Cerebellar cortex (tissue), 1 donor: ENCODE results near the gene MYO7A.
A peak's percentile ranks its signal among the peaks of the same experiment; 100 is the strongest.

Experiments used
- DNase-seq: peaks from one replicate; pipeline ENCODE4 v3.0.0-alpha.2; 2015; ENCODE audit warnings: low spot score

The MYO7A gene

DNA sequence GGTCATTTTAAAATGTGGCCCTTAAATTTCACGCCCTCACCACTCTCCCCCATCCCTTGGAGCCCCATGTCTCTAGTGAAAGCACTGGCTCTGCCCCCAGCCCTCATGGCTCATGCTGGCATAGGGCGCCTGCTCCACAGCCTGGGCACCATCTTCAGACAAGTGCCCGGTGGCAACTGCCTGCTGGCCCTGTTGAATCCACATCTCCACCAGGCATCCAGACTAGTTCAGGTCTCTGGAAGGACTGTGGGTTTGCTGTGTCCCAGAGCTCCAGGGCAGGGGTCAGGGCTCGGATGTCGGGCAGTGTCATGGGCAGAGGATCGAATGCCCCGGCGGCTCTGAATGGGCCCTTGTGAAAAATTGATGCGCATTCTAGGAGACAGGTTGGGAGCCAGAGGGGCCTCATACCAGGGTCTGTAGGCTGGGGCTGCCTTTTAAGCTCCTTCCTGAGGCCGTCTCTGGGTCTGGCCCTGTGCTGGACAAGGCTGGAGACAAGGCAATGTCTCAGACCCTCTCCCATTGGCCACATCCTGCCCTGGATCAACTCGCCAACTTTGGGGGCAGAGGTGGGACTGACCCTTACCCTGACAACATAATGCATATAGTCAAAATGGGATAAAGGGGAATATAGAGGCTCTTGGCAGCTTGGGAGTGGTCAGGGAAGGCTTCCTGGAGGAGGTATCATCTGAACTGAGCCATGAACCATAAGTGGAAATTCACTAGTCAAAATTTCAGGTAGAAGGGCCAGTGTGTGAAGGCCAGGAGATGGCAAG is 1.2 kb downstream of the MYO7A start:
- DNase-seq = no peak

DNA sequence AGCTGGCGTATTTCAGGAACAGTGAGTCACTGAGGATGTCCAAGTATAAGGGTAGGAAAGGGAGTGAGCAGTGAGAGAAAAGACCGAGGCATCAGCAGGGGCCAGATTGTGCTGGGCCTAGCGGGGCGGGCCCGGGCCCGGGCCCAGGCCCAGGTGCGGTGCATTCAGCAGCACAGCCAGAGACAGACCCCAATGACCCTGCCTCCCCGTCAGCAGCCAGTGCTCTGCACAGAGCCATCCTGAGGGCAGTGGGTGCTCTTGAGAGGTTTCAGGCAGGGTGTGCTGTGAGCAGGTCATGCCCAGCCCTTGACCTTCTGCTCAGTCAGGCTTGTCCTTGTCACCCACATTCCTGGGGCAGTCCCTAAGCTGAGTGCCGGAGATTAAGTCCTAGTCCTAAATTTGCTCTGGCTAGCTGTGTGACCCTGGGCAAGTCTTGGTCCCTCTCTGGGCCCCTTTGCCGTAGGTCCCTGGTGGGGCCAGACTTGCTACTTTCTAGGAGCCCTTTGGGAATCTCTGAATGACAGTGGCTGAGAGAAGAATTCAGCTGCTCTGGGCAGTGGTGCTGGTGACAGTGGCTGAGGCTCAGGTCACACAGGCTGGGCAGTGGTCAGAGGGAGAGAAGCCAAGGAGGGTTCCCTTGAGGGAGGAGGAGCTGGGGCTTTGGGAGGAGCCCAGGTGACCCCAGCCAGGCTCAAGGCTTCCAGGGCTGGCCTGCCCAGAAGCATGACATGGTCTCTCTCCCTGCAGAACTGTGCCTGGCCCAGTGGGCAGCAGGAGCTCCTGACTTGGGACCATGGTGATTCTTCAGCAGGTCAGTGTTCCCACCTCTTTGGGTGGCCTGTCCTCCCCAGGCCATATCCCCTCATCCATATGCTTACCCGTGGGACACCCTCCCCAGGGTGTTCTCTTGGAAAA is 2.1 kb downstream of the MYO7A start:
- no peak for DNase-seq

DNA sequence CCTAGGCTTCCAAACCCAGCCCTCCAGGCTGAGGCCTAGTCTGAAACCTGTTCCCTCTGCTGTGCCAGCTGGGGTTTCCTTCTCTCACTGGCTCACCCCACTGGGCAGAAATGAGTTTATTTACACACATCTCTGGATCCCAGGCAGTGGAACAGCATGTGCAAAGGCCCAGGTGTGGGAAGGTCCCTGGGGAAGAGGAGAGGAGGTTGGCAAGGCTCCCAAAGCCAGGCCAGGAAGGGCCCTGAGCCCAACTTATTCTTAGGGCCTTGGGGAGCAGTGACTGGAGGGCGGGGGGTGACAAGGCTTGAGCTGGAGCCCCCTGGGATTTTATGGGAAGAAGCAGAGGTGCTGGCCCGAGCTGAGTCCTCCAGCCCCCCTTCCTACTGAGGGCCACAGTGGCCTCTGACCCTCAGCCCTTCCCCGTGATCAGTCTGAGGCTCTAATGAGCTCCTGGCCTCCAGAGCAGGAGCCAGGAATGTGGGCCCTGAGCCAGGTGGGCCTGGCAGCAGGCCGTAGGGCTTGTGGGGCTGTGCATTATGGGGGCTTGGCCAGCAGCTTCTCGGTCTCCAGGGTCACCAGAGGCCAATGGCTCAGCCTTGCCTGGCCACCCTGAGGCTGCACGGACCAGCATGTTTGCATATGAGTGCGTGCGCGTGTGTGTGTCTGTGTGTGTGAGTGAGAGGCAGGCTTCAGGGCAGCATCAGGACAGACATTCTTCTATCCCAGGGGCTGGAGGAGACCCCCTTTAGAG is 2.9 kb downstream of the MYO7A start:
- DNase-seq = no peak

DNA sequence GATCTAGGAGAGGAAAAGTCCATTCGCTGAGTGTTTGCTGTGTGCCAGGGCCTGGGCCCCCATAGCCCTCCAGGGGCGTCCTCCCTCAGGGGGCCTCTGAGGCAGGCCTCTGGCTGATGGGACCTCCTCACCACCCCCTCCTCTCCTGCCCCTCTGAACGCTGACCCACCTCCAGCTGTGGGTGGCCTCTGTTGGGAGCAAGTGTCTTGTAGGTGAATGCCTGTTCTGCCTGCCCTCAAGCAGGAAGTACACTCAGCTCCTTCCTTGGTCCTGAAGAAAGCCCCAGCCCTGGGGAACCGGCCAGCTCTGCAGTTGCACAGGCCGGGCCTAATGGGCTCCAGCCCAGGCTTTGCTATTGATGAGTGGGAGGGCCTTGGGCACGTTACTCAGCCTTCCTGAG is 3.5 kb downstream of the MYO7A start:
- DNase-seq = no peak

DNA sequence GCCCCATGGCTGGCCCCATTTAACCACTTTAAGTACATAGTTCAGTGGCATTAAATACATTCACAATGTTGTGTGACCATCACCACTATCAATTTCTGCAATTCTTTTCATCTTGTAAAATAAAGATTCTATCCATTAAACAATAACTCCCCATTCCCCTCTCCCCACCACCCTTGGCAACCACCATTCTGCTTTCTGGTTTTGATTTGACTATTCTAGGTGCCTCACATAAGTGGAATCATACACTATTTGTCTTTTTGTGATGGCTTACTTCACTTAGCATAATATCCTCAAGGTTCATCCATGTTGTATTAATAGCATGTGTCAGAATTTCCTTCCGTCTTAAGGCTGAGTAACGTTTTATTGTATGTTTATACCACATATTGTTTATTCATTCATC is 7.0 kb downstream of the MYO7A start:
- DNase-seq = no peak

DNA sequence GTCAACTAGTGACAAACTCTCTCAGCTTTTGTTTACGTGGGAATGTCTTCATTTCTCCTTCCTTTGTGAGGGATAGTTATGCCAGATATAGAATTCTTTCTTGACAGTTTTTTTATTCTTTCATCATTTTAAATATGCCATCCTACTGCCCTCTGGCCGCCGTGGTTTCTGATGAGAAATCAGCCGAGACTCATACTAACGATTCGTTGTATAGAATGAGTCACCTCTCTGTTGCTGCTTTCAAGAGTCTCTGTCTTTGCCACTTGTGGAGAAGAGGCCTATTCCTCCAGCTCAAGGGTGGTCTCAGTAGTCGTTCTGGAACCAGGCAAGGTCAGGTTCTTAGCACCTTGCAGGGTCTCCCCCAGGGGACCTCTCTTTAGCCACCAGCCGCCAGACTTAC is 8.0 kb downstream of the MYO7A start:
- no peak for DNase-seq

DNA sequence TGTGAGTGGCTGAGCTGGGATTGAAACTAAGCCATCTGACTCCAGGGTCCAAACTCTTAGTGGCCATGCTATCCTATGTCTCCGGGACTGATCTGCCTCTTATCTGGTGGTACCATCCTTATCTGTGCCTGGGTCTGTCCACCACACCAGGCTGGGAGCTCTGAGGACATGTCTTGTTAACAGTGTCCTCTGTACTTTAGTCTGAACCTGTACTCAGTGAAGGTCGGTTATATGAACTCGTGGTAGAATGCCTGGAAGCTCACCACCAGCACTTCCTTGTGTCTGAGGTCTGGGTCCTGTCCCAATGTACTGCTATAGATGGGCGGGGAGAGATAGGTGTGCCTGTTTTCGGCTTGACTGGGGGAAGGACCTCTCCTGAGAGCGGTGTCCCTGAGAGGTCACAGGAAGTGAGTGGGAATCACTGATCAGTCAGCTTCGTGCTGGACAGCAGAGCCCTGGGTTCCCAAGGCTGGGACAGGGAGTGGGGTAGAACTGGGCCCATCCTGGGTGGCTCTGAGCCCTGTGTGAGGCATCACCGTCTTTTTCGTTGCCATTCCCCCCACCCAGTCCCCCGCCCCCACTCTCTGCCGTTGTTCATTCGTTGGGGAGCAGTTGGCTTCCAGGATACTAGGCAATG is 8.9 kb downstream of the MYO7A start:
- DNase-seq = no peak

DNA sequence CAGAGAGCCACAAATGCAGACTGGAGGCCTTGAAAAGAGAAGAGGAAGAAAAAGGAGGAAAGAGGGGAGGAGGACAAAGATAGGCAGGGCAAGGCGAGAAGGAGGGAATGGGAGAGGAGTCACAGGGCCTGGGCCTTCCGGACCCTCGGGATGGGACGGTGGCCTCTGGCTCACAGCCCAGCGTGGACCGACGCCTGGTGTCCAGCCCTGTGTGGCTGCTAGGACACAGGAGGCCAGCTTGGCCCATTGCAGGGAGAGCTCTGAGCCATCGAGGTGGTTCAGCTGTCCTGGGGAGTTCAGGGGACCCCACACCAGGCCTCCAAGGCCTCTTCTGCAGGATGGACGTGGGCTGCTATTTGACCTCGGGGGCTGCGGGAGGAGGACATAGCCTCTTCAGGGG is 9.4 kb downstream of the MYO7A start:
- DNase-seq = no peak

DNA sequence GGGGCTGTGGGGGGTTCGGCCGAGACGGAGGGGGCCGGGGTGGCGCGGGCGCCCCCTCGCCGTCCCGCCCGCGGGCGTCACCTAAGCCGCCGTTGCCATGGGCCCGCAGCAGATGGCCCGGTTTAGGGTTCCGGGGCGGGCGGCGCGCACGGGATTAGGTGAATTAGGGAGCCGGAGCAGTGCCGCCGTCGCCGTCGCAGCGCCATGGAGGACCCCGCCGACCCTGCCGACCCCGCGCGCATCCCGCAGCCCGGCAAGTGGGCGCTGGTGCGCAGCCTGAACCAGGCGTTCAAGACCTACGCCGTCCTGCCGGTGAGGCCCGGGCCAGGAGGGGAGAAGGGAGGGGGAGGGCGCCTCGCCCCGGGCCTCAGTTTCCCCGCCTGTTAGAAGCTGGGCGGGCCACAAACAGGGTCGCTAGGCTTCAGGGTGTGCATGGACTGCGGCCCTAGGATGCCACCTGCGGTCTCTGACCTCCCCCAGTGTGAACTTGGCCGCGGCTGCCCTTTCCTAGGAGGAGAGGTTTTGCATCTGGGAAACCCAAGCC is 10.1 kb downstream of the MYO7A start:
- no peak for DNase-seq

DNA sequence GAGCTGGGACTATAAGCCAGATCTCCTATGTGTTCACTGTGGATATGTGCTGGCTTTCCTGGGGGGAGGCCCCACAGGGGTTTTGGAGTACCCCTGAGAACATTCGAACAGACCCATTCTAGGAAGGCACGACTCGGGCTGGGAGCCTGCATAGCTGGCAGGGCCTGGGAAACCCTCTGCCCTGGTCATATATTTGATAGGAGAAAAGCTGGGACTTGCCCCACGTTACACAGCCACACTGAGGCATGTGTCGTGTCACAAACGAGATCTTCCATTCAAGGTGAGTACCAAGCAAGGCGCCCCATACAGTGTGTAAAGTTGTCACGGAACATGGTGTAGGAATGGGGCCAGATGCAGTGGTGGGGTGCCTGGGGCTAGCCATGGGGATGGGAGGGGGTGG is 11.2 kb downstream of the MYO7A start:
- no peak for DNase-seq

DNA sequence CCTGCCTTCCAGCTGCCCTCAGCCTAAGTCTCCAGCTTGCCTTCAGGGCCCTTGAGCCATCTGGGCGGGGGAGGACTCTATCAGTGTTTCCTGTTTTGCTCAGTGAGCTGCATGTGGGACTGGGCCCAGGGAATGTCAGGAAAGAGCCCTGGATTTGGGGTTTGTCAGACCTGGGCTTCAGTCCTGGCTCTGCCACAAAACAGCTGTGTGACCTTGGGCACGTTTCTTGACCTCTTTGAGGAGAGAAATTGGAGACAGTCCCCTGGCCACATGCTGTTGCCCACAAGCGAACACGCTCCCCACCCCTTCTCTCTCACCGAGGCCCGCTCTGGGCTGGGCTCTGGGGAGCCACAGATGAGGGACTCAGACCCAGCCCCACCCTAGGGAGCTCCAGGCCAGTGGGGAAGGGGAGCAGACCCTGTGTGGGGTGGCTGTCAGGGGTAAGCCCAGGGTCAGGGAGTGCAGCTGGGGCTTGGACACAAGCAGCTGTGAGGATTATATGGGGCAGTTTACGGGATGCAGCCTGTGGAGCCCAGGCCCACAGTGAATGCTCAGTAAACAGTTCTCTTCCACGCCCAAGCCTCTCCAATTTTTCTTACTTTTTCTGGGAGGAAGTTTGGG is 12.3 kb downstream of the MYO7A start:
- no peak for DNase-seq

DNA sequence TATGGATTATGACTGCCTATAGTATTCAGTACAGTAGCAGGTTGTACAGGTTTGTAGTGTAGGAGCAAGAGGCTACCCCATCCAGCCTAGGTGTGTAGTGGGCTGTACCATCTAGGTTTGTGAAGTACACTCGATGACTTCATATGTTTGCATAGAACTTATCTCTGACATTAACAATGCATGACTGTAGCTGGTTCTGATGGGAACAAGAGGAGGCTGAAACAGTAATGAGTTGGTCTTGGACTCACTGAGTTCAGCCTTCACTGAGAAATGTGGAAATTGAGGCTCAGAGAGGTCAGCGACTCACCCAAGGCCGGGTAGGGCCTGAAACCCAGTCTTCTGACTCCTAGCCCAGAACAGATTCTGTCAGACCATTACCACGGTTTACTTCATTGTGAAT is 13.0 kb downstream of the MYO7A start:
- no peak for DNase-seq

DNA sequence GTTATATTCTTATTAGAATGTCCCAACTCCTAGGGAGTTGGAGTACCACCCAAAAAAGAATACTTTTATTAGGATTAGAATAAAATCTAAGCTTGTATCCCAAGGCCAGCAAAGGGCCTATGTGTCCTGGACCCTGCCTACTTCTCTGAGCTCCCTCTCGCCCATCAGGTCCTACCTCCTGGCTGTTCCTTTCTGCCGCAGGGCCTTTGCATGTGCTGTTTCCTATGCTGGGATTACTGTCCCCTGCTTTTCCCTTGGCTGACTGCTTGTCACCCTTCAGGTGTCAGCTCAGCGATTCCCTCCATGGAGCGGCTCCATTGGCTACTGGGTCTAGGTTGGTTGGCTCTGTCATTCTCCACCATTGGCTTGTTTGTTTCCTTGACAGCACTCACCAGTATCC is 13.4 kb downstream of the MYO7A start:
- no peak for DNase-seq

DNA sequence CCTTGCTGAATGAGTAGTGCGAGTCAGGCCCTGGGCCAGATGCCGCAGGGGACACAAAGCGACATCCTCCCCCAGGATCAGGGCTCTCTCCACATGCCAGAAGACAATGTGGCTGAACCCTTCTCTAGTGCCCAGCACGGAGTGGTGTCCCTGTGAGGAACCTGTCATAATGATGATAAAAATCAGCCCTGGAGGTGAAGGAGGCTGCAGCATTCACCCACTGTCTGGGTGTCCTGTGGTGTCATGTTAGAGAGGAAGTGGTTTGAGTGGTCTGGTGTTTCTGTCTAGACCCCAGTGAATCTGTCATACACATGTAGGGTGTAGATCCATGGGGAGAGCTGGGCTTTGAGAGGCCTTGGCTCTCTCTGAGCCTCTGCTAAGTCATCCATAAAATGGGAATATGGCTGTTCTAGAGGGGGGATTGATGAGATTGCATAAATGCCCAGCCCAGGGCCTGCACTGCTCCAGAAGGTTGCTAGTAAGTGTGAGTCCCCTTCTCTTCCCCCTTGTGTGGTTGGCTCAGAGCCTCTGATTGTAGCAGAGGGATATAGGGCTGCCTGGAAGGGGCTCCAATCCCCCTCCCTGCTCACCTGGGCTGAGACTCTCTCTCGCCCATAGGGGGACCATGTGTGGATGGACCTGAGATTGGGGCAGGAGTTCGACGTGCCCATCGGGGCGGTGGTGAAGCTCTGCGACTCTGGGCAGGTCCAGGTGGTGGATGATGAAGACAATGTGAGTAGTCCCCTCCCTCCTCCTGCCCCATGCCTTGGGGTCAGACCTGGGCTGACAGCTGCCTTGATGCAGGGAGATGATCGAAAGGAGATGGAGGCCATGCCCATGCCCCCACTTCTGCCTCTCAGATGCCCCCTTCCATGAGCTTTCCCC is 14.3 kb downstream of the MYO7A start:
- no peak for DNase-seq

DNA sequence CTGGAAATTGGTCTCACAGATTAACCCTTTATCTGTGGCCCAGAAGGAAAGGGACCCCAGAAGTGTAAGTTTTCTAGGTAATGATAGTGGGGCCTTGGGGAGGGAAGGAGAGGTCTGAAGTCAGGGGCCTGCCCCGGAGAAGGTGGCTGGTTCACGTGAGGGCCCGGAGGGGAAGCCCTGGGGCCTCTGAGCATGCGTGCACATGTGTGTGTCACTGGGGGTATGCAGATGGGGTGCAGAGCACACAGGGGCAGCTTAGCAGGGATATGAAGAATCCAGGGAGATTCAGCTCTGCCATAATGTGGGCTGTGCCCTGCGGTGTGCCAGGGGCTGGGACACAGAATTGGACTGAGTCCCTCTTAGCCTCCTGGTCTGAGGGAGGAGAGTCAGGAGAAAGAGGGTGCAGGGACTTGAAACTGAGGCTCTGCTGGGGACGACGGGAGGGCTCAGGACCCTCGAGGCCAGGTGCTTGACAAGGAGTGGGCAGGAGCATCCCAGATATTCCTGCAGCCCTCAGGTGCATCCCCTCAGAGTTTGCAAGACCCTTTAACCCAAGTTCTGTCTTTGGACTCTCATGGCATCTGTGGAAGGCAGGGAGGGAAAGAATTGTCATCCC is 15.5 kb downstream of the MYO7A start:
- no peak for DNase-seq

DNA sequence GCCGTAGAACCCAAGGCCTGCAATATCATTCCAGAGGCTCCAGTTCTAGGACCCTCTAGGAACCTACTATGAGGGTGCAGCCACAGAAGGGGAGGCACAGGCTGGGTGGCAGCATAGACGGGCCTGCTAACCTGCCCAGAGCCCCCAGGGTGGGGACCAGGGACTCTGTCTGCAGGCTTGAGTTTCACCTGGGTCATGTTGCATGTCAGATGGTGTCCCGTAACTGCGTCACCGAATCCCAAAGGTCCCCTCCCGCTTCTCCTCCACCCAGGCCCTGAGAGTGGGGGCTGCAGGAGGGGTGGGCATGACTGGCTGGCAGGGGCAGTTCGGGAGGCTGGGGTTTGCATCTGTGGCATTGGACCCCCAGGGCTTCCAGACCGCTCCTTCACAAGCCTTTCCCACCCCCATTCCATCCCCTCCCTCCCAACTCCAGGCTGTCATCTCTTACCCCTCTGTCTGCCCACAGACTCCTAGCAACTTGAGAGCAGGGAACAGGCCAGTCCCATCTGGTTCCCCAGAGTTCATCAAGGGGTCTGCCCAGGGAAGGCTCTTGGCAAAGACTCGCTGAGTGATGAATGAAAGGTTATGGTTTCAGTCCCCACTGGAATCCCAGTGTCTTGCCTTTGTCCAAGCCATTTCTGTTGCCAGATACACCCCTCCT is 16.3 kb downstream of the MYO7A start:
- DNase-seq = no peak

DNA sequence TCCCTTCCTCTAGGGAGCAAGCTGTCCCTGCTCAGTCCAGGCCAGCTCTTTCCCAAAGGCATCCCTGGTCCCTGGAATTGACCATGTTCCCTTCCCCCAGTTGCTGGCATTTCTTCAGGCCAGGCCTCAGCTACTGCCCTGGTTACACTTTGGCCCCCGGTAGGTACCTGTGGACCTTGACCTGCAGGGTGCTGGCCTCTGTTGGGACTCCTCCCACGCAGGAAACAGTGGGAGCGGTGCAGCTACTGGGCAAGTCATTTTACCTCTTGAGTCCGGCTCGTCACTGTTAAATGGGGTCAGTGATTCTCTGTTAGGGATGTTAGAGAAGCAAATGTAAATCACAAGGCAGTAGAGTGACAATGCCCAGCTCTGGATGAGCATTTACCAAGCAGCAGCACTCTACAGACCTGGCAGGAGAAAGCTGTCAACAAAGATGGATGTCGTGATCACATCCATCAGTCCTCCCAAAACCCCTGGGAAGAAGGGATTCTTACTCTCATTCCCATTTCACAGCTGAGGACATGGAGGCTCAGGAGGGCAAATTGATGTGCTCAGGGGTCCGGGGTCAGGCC is 16.9 kb downstream of the MYO7A start:
- no peak for DNase-seq

DNA sequence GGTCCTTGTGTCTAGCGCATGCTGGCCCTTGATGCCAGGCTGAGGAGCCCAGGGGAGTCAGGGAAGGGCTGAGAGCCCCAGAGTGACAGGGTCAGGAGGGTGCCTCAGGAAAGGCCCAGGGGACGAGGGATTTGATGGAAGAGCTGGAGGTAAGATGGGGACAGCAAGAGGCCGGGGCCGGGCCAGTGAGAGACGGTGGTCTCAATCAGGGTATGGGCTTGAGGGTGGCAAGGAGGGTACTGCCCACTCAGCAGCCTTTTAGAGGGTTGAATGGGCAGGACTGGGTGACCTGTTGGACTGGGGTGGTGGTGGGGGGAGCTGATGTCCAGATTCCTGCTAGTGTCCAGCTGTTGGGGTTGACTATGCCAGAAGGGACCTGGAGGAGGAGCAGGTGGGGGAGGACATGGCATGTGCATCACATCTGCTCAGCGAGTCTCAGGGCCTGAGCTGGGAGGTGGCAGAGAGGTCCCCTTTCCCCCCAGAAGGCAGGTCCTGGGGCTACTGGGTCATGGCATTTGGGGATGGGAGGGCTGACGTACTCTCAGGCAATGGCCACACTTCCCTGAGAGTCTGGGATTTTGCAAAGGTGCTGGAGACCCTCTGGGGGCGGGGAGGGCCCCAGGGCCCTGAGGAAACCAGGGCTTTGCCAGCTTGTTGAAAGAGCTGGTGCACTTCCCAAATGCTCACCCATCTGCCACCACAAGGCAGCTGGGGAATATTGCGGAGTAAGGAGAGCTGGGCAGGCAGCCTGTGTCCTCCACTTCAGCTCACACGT is 18.4 kb downstream of the MYO7A start:
- DNase-seq = peak; percentile 49

DNA sequence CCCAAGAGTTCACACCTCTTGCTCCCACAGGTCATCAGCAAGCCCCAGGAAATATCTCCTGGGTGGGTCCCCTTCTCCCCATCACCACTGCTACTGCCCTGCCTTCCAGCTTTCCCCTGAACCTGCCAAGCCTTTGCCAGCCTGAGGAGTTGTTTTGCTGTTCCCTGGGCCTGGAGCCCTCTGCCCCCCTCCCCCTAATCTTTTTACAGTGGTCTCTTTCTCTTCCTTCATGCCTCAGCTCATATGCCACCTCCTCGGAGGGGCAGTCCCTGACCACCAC is 18.9 kb downstream of the MYO7A start:
- DNase-seq = no peak
